Loucy (cell line): Measurements from ENCODE around the gene STUB1.

Experiments
- EZH2phosphoT487 ChIP-seq: fragments of 200-600 bp; IDR thresholded peaks from 2 replicates; pipeline ENCODE4 v1.6.1; 2018; ENCODE audit warnings: antibody characterized with exemption, mild to moderate bottlenecking, moderate library complexity, borderline replicate concordance
- TF ChIP-seq, protein P1 (sequence below): fragments of 200-600 bp; sonication (generic); conservative IDR thresholded peaks from 2 replicates; pipeline ENCODE4 v1.5.1; 2014; ENCODE audit warnings: mild to moderate bottlenecking, antibody characterized with exemption, low read length

GRCh38 chr16:718922-719321 is 38.7 kb downstream of the STUB1 start:
- TF ChIP-seq, protein P1, sequence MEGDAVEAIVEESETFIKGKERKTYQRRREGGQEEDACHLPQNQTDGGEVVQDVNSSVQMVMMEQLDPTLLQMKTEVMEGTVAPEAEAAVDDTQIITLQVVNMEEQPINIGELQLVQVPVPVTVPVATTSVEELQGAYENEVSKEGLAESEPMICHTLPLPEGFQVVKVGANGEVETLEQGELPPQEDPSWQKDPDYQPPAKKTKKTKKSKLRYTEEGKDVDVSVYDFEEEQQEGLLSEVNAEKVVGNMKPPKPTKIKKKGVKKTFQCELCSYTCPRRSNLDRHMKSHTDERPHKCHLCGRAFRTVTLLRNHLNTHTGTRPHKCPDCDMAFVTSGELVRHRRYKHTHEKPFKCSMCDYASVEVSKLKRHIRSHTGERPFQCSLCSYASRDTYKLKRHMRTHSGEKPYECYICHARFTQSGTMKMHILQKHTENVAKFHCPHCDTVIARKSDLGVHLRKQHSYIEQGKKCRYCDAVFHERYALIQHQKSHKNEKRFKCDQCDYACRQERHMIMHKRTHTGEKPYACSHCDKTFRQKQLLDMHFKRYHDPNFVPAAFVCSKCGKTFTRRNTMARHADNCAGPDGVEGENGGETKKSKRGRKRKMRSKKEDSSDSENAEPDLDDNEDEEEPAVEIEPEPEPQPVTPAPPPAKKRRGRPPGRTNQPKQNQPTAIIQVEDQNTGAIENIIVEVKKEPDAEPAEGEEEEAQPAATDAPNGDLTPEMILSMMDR: no peak
- no peak for TF ChIP-seq EZH2phosphoT487
